ENCODE results near the gene IL16.

DNA sequence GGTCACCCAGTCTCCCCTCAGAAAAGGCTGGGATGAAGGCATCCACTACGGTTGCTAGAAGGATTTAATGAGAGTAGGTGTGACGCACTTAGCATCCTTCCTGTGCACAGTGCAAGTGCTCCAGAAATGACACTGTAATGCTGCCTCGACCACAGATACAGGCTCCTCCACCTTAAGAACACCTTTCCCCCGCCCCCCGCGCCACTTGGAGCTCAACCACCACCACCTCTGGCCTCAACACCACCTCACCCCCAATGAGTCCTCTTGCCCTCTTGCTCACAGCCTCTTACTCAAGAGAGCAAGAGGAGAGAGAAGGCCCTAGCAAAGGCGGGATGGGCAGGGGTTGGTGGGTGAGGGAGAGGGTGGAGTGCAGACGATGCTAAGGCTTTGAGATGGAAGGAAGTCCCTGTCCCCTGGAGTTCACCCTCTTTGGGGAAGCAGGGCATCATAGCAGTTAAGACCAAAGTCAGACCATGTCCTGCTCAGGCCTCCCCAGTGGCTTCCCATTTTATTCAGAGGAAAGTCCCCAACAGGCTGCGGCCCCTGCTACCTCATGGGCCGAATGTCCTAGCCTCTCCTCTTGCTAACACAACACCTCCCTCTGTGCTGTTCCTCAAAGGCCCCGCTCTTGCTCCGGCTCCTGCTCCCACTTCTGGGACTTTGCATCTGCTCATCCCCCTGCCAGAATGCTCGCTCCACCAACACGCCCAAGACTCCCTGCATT, 118.9 kb downstream of the IL16 start:
- TF ChIP-seq, protein P1, sequence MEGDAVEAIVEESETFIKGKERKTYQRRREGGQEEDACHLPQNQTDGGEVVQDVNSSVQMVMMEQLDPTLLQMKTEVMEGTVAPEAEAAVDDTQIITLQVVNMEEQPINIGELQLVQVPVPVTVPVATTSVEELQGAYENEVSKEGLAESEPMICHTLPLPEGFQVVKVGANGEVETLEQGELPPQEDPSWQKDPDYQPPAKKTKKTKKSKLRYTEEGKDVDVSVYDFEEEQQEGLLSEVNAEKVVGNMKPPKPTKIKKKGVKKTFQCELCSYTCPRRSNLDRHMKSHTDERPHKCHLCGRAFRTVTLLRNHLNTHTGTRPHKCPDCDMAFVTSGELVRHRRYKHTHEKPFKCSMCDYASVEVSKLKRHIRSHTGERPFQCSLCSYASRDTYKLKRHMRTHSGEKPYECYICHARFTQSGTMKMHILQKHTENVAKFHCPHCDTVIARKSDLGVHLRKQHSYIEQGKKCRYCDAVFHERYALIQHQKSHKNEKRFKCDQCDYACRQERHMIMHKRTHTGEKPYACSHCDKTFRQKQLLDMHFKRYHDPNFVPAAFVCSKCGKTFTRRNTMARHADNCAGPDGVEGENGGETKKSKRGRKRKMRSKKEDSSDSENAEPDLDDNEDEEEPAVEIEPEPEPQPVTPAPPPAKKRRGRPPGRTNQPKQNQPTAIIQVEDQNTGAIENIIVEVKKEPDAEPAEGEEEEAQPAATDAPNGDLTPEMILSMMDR (IDR thresholded peaks at IDR 0.05; ENCODE audit: low read length), result no peak
- TF ChIP-seq EZH2 (optimal IDR thresholded peaks at IDR 0.05; ENCODE audit: low read depth, low read length), result no peak
